Measurements from ENCODE around the gene GSAP.

GRCh38 chr7:77337456-77337990 lies 78.6 kb downstream of the GSAP start:
- TF ChIP-seq CTCF (conservative IDR thresholded peaks at IDR 0.05; ENCODE audit: low read length) (no peak), EZH2phosphoT487 (IDR thresholded peaks at IDR 0.05; ENCODE audit: borderline replicate concordance, low read depth, low read length) (no peak)

Data from OCI-LY7 (cell line).